Gastrocnemius medialis (tissue), 4 donors: ENCODE results near the gene TCEAL9. TPM values are rescaled to one million over a fixed set of nuclear protein-coding genes. Genes with fewer than 3 reads are reported as not detected.

Experiments used
- ATAC-seq, 2 donors: fragments of 150-250 bp; one replicate each; pipeline ENCODE4 v1.9.1; 2016
- DNase-seq, 2 donors: peaks; one replicate each; pipeline ENCODE4 v3.0.0-alpha.2; 2019
- H3K27ac ChIP-seq, 4 donors: fragments of 200-600 bp; sonication (generic); 1 replicate in 1 of 4; 2 replicates in 3 of 4; pipeline ENCODE4 v1.5.1; 2016 to 2018; ENCODE audit warnings: mild to moderate bottlenecking in 2 of 4, moderate library complexity in 1 of 4
- H3K27me3 ChIP-seq, 3 donors: fragments of 200-600 bp; sonication (generic) in 2 of 3; 1 replicate in 1 of 3; 2 replicates in 2 of 3; pipeline versions ENCODE4 v1.5.1 to v1.6.0; 2016 to 2019; ENCODE audit warnings: mild to moderate bottlenecking in 1 of 3, moderate library complexity in 1 of 3
- H3K36me3 ChIP-seq, 2 donors: fragments of 200-600 bp; sonication (generic) in 1 of 2; one replicate each; pipeline ENCODE4 v1.5.1; 2017 to 2018
- H3K4me1 ChIP-seq, 2 donors: fragments of 200-600 bp; sonication (generic) in 1 of 2; one replicate each; pipeline ENCODE4 v1.5.1; 2016 to 2017; ENCODE audit warnings: mild to moderate bottlenecking in 2 of 2
- H3K4me3 ChIP-seq, 4 donors: fragments of 200-600 bp; sonication (generic) in 3 of 4; 1 replicate in 1 of 4; 2 replicates in 3 of 4; pipeline ENCODE4 v1.5.1; 2016 to 2019; ENCODE audit warnings: mild to moderate bottlenecking in 2 of 4
- H3K9me3 ChIP-seq, 3 donors: fragments of 200-600 bp; sonication (generic) in 2 of 3; 1 replicate in 1 of 3; 2 replicates in 2 of 3; pipeline ENCODE4 v1.5.1; 2016 to 2019
- CTCF ChIP-seq, 5 experiments: fragments of 450-650 bp in 3 of 5; fragments of 200-600 bp in 2 of 5; sonication (generic) in 2 of 5; IDR thresholded peaks in 4 of 5; conservative IDR thresholded peaks in 1 of 5; 1 replicate in 4 of 5; 2 replicates in 1 of 5; pipeline ENCODE4 v1.5.1; 2016 to 2019; ENCODE audit warnings: antibody characterized with exemption in 5 of 5, mild to moderate bottlenecking in 3 of 5, moderate library complexity in 3 of 5
- POLR2A ChIP-seq, 2 donors: fragments of 450-650 bp; IDR thresholded peaks; one replicate each; pipeline ENCODE4 v1.6.1; 2017; ENCODE audit warnings: antibody characterized with exemption in 2 of 2, mild to moderate bottlenecking in 2 of 2, moderate library complexity in 2 of 2
- in situ Hi-C, 4 donors: fragments of 200-750 bp; cut with MboI; loops; one replicate each; pipeline versions ENCODE4 v1.15.0 to v1.8.0; 2017; ENCODE audit warnings: low sequenced_read_pairs in 4 of 4
- intact Hi-C: fragments of 100-400 bp; cut with DNase I; formaldehyde crosslinking; loops from one replicate; pipeline ENCODE4 v1.15.1; 2023; ENCODE audit warnings: low total_unique reads
- total RNA-seq, 4 donors: library from RNA; depleted of rRNA; stranded (reverse); fragments of >200 nt; gene quantifications; one replicate each; pipeline versions ENCODE4 v1.1.0 to v1.2.3, GENCODE V29; 2016

TCEAL9 gene
- total RNA-seq, 4 donors from 2014 or later = 2.0 to 10.4 (median 6.5) TPM

DNA sequence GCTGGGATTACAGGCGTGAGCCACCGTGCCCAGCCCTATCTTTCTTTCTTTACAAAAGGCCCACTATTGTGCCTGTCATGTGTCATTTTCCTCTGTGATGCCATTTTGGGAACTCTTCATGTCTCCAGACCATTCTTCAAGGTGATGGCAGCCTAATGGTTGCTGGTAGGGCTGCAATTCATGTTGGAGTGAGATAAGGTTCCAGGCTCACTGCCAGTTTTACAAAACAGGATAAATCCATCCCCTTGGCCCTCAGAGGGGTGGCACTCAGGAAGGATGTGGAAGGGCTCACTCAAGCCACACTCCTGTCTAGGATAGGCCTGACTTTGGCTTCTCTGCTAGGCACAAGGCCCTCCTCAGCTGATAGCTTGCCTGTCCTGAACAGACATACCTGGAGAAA is 3.8 kb downstream of the TCEAL9 start:
- Histone ChIP-seq H3K27me3 (no peaks in the 10 kb centered on the region), H3K9me3 (no peaks in the 10 kb centered on the region), H3K4me1 (no peaks in the 10 kb centered on the region), H3K36me3 (no peaks in the 10 kb centered on the region), H3K27ac (no peak overlapping the region), H3K4me3 (no peak overlapping the region)
- no peak for TF ChIP-seq CTCF (IDR thresholded peaks at IDR 0.05 in 4 of 5, conservative IDR thresholded peaks at IDR 0.05 in 1 of 5)
- TF ChIP-seq POLR2A (IDR thresholded peaks at IDR 0.05) = no peak
- in situ Hi-C loops (no loop called here), intact Hi-C loops (no loop called here)
- ATAC-seq (no peak), DNase-seq (no peak)

- Histone ChIP-seq H3K27me3 (no peaks in the 10 kb centered on the region), H3K4me3 (no peak overlapping the region), H3K36me3 (no peaks in the 10 kb centered on the region), H3K9me3 (no peaks in the 10 kb centered on the region), H3K4me1 (no peaks in the 10 kb centered on the region), H3K27ac (no peak overlapping the region)
- no peak for TF ChIP-seq POLR2A (IDR thresholded peaks at IDR 0.05)
- no peak for TF ChIP-seq CTCF (IDR thresholded peaks at IDR 0.05 in 4 of 5, conservative IDR thresholded peaks at IDR 0.05 in 1 of 5)
- no peak for ATAC-seq
- intact Hi-C loops = no loop called here
- in situ Hi-C loops = no loop called here
- DNase-seq = no peak
Measured at GRCh38 chrX:103360916-103361315, 4.6 kb downstream of the TCEAL9 start.

GRCh38 chrX:103361798-103362197 is 5.5 kb downstream of the TCEAL9 start:
- TF ChIP-seq CTCF (IDR thresholded peaks at IDR 0.05 in 4 of 5, conservative IDR thresholded peaks at IDR 0.05 in 1 of 5) (no peak), POLR2A (IDR thresholded peaks at IDR 0.05) (no peak)
- Histone ChIP-seq H3K4me3 (no peak overlapping the region), H3K27me3 (no peaks in the 10 kb centered on the region), H3K36me3 (no peaks in the 10 kb centered on the region), H3K9me3 (no peaks in the 10 kb centered on the region), H3K27ac (no peak overlapping the region), H3K4me1 (no peaks in the 10 kb centered on the region)
- ATAC-seq (no peak), DNase-seq (no peak)
- in situ Hi-C loops = no loop called here
- intact Hi-C loops = no loop called here

DNA sequence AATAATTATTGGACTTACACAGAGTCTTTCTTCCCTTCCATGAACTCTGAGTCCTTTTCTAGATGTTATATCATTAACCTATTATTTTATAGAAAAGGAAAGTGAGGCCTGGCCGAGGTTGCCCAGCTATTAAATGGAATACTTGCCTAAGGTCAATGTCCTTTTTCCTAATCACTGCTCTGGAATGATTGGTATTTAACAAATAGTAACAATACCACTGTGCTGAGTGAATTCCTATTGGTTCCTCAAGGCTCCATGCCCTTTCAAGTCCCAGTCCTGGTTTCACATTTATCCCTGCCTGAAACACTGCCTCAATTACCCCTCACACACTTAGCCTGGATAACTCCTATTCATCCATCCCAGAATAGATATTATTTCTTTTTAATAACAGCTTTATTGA is 6.2 kb downstream of the TCEAL9 start:
- Histone ChIP-seq H3K27me3 (no peaks in the 10 kb centered on the region), H3K4me3 (no peak overlapping the region), H3K9me3 (no peaks in the 10 kb centered on the region), H3K36me3 (no peaks in the 10 kb centered on the region), H3K27ac (no peak overlapping the region), H3K4me1 (no peaks in the 10 kb centered on the region)
- TF ChIP-seq POLR2A (IDR thresholded peaks at IDR 0.05) = no peak
- no peak for TF ChIP-seq CTCF (IDR thresholded peaks at IDR 0.05 in 4 of 5, conservative IDR thresholded peaks at IDR 0.05 in 1 of 5)
- DNase-seq (no peak), ATAC-seq (no peak)
- intact Hi-C loops (no loop called here), in situ Hi-C loops (no loop called here)

GRCh38 chrX:103363046-103363445 is 6.7 kb downstream of the TCEAL9 start:
- ATAC-seq = no peak
- intact Hi-C loops = no loop called here
- no peaks in the 10 kb centered on the region for H3K9me3 ChIP-seq
- in situ Hi-C loops = no loop called here
- no peak overlapping the region for H3K4me3 ChIP-seq
- no peak for DNase-seq
- TF ChIP-seq POLR2A (IDR thresholded peaks at IDR 0.05) (no peak), CTCF (IDR thresholded peaks at IDR 0.05 in 4 of 5, conservative IDR thresholded peaks at IDR 0.05 in 1 of 5) (no peak)
- no peaks in the 10 kb centered on the region for H3K27me3 ChIP-seq
- H3K27ac ChIP-seq = no peak overlapping the region
- H3K4me1 ChIP-seq = no peaks in the 10 kb centered on the region
- H3K36me3 ChIP-seq = no peaks in the 10 kb centered on the region
